Naive B cell (primary cell): ENCODE results near the gene RALGPS1. TPM values are rescaled to one million over a fixed set of nuclear protein-coding genes. Genes with fewer than 3 reads are reported as not detected.

ENCODE experiments used
- ATAC-seq, 2 donors: fragments of 150-1000 bp; cut with Tn5 transposase; 2 replicates each; pipeline ENCODE4 v1.10.0; 2021; ENCODE audit warnings: low read depth in 2 of 2, mild to moderate bottlenecking in 2 of 2, moderate library complexity in 2 of 2
- DNase-seq: peaks from one replicate; pipeline ENCODE4 v3.0.0; 2022
- H3K27ac Mint-ChIP-seq, 6 donors: one replicate each; pipeline ENCODE4 v1.8.0; 2020 to 2022; ENCODE audit warnings: mild to moderate bottlenecking in 6 of 6, mixed read lengths in 6 of 6, moderate library complexity in 5 of 6, inconsistent platforms in 2 of 6
- H3K27me3 Mint-ChIP-seq, 3 donors: one replicate each; pipeline ENCODE4 v1.8.0; 2021 to 2022; ENCODE audit warnings: mixed read lengths in 3 of 3, mild to moderate bottlenecking in 1 of 3
- H3K36me3 Mint-ChIP-seq, 2 donors: one replicate each; pipeline ENCODE4 v1.8.0; 2020 to 2022; ENCODE audit warnings: mixed read lengths in 2 of 2, inconsistent platforms in 1 of 2, mild to moderate bottlenecking in 1 of 2
- H3K4me1 Mint-ChIP-seq, 3 donors: one replicate each; pipeline ENCODE4 v1.8.0; 2020 to 2022; ENCODE audit warnings: mixed read lengths in 3 of 3, inconsistent platforms in 1 of 3, mild to moderate bottlenecking in 1 of 3, moderate library complexity in 1 of 3
- H3K4me3 Mint-ChIP-seq, 8 donors: one replicate each; pipeline ENCODE4 v1.8.0; 2020 to 2022; ENCODE audit warnings: mild to moderate bottlenecking in 8 of 8, mixed read lengths in 8 of 8, moderate library complexity in 8 of 8, inconsistent platforms in 2 of 8
- H3K9me3 Mint-ChIP-seq, 7 donors: one replicate each; pipeline ENCODE4 v1.8.0; 2020 to 2022; ENCODE audit warnings: mixed read lengths in 7 of 7, mild to moderate bottlenecking in 5 of 7, inconsistent platforms in 2 of 7, moderate library complexity in 1 of 7
- polyA plus RNA-seq, 6 donors: library from polyadenylated mRNA; unstranded; fragments of 300-500 nt; fragmentation: Illumina TruSeq; gene quantifications; one replicate each; pipeline ENCODE4 v1.2.3, GENCODE V29; 2021; ENCODE audit warnings: low read depth in 6 of 6

The RALGPS1 gene
- polyA plus RNA-seq, 6 donors from 2014 or later, result 3.0 to 7.9 (median 5.4) TPM

- peaks cover 0 to 5% (median 0%) of the 10 kb centered on the region in 3 donors for H3K4me1 Mint-ChIP-seq
- no peaks in the 10 kb centered on the region for H3K27me3 Mint-ChIP-seq
- H3K36me3 Mint-ChIP-seq, result peaks cover 0 to 10% of the 10 kb centered on the region in 2 donors
Measured at GRCh38 chr9:127132375-127132774, 217.8 kb downstream of the RALGPS1 start.

GRCh38 chr9:127132921-127133647, 218.5 kb downstream of the RALGPS1 start:
- Mint-ChIP-seq H3K27ac (peak overlapping the region in 1 of 6 donors; percentile 57), H3K4me3 (no peak overlapping the region), H3K9me3 (no peaks in the 10 kb centered on the region), H3K27me3 (no peaks in the 10 kb centered on the region), H3K36me3 (peaks cover 0 to 10% of the 10 kb centered on the region in 2 donors), H3K4me1 (peaks cover 0 to 5% (median 0%) of the 10 kb centered on the region in 3 donors)
- ATAC-seq, result no peak
- DNase-seq, result no peak

More at GRCh38 chr9:127132375-127132774, 217.8 kb downstream of the RALGPS1 start:
- peak overlapping the region in 1 of 8 donors; percentile 53 for H3K4me3 Mint-ChIP-seq
- DNase-seq, result no peak
- no peaks in the 10 kb centered on the region for H3K9me3 Mint-ChIP-seq
- no peak for ATAC-seq
- H3K27ac Mint-ChIP-seq, result no peak overlapping the region

- no peak overlapping the region for H3K4me3 Mint-ChIP-seq
- no peaks in the 10 kb centered on the region for H3K27me3 Mint-ChIP-seq
- DNase-seq (no peak), ATAC-seq (no peak)
- peak overlapping the region in 1 of 6 donors; percentile 18 for H3K27ac Mint-ChIP-seq
- H3K9me3 Mint-ChIP-seq, result no peaks in the 10 kb centered on the region
- H3K36me3 Mint-ChIP-seq, result peaks cover 0 to 10% of the 10 kb centered on the region in 2 donors
- peaks cover 0 to 5% (median 0%) of the 10 kb centered on the region in 3 donors for H3K4me1 Mint-ChIP-seq
Measured at GRCh38 chr9:127133739-127134167, 219.2 kb downstream of the RALGPS1 start.

- DNase-seq (no peak), ATAC-seq (no peak)
- Mint-ChIP-seq H3K36me3 (peaks cover 0 to 10% of the 10 kb centered on the region in 2 donors), H3K4me3 (no peak overlapping the region), H3K9me3 (no peaks in the 10 kb centered on the region), H3K27me3 (no peaks in the 10 kb centered on the region), H3K27ac (no peak overlapping the region), H3K4me1 (peaks cover 0 to 5% (median 0%) of the 10 kb centered on the region in 3 donors)
Measured at GRCh38 chr9:127135056-127135745, 220.6 kb downstream of the RALGPS1 start.

GRCh38 chr9:127136081-127136879, 221.7 kb downstream of the RALGPS1 start:
- no peaks in the 10 kb centered on the region for H3K9me3 Mint-ChIP-seq
- ATAC-seq (no peak), DNase-seq (no peak)
- no peaks in the 10 kb centered on the region for H3K27me3 Mint-ChIP-seq
- no peak overlapping the region for H3K4me3 Mint-ChIP-seq
- peaks cover 0 to 10% of the 10 kb centered on the region in 2 donors for H3K36me3 Mint-ChIP-seq
- no peak overlapping the region for H3K27ac Mint-ChIP-seq
- H3K4me1 Mint-ChIP-seq, result peaks cover 0 to 5% (median 0%) of the 10 kb centered on the region in 3 donors

- peaks cover 0 to 10% of the 10 kb centered on the region in 2 donors for H3K36me3 Mint-ChIP-seq
- H3K4me1 Mint-ChIP-seq, result peaks cover 0 to 5% (median 0%) of the 10 kb centered on the region in 3 donors
- H3K4me3 Mint-ChIP-seq, result no peak overlapping the region
- ATAC-seq (no peak), DNase-seq (no peak)
- no peaks in the 10 kb centered on the region for H3K9me3 Mint-ChIP-seq
- no peak overlapping the region for H3K27ac Mint-ChIP-seq
- H3K27me3 Mint-ChIP-seq, result no peaks in the 10 kb centered on the region
Measured at GRCh38 chr9:127136880-127137639, 222.5 kb downstream of the RALGPS1 start.

- H3K27ac Mint-ChIP-seq, result no peak overlapping the region
- ATAC-seq, result no peak
- peaks cover 0 to 5% of the 10 kb centered on the region in 2 donors for H3K36me3 Mint-ChIP-seq
- no peaks in the 10 kb centered on the region for H3K9me3 Mint-ChIP-seq
- DNase-seq, result no peak
- H3K4me1 Mint-ChIP-seq, result peaks cover 0 to 5% (median 0%) of the 10 kb centered on the region in 3 donors
- no peaks in the 10 kb centered on the region for H3K27me3 Mint-ChIP-seq
- H3K4me3 Mint-ChIP-seq, result no peak overlapping the region
Measured at GRCh38 chr9:127137640-127138360, 223.2 kb downstream of the RALGPS1 start.

GRCh38 chr9:127138444-127138843, 223.9 kb downstream of the RALGPS1 start:
- ATAC-seq (no peak), DNase-seq (no peak)
- Mint-ChIP-seq H3K27me3 (no peaks in the 10 kb centered on the region), H3K9me3 (no peaks in the 10 kb centered on the region), H3K27ac (no peak overlapping the region), H3K36me3 (peaks cover 0 to 4% of the 10 kb centered on the region in 2 donors), H3K4me3 (no peak overlapping the region), H3K4me1 (peaks cover 0 to 5% (median 0%) of the 10 kb centered on the region in 3 donors)

GRCh38 chr9:127139071-127139731, 224.6 kb downstream of the RALGPS1 start:
- H3K4me1 Mint-ChIP-seq, result peaks cover 0 to 5% (median 0%) of the 10 kb centered on the region in 3 donors
- DNase-seq (no peak), ATAC-seq (no peak)
- no peaks in the 10 kb centered on the region for H3K9me3 Mint-ChIP-seq
- H3K27ac Mint-ChIP-seq, result no peak overlapping the region
- no peak overlapping the region for H3K4me3 Mint-ChIP-seq
- no peaks in the 10 kb centered on the region for H3K27me3 Mint-ChIP-seq
- H3K36me3 Mint-ChIP-seq, result peaks cover 0 to 1% of the 10 kb centered on the region in 2 donors

- H3K36me3 Mint-ChIP-seq, result no peaks in the 10 kb centered on the region
- H3K27ac Mint-ChIP-seq, result no peak overlapping the region
- H3K4me3 Mint-ChIP-seq, result no peak overlapping the region
Measured at GRCh38 chr9:127139775-127140174, 225.2 kb downstream of the RALGPS1 start.

GRCh38 chr9:127140181-127140580, 225.6 kb downstream of the RALGPS1 start:
- no peak for ATAC-seq
- H3K27me3 Mint-ChIP-seq, result no peaks in the 10 kb centered on the region
- H3K4me3 Mint-ChIP-seq, result no peak overlapping the region
- no peaks in the 10 kb centered on the region for H3K9me3 Mint-ChIP-seq
- no peaks in the 10 kb centered on the region for H3K36me3 Mint-ChIP-seq
- H3K27ac Mint-ChIP-seq, result no peak overlapping the region
- DNase-seq, result no peak
- peaks cover 0 to 5% (median 0%) of the 10 kb centered on the region in 3 donors for H3K4me1 Mint-ChIP-seq

More at GRCh38 chr9:127139775-127140174, 225.2 kb downstream of the RALGPS1 start:
- ATAC-seq (no peak), DNase-seq (no peak)
- Mint-ChIP-seq H3K9me3 (no peaks in the 10 kb centered on the region), H3K27me3 (no peaks in the 10 kb centered on the region), H3K4me1 (peaks cover 0 to 5% (median 0%) of the 10 kb centered on the region in 3 donors)
